ENCODE results near the gene MACIR.

MACIR gene

DNA sequence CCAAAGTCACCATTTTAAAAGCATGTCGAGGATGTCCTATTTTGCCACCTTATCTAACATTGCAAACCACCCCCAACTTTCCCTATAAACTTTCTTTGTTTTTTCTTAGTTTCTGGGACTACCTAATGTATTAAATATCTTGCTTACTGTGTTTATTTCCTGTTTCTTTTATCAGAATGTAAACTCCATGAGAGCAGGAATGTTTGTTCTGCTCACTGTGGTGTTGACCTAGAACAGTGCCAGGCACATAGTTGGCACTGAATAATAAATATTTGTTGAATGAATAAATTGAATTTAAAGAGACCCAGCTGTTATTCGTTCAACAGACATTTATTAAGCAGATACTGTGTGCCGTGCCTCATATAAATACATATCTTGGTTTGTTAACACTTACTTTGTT, 35.2 kb downstream of the MACIR start:
- no peak for DNase-seq

DNA sequence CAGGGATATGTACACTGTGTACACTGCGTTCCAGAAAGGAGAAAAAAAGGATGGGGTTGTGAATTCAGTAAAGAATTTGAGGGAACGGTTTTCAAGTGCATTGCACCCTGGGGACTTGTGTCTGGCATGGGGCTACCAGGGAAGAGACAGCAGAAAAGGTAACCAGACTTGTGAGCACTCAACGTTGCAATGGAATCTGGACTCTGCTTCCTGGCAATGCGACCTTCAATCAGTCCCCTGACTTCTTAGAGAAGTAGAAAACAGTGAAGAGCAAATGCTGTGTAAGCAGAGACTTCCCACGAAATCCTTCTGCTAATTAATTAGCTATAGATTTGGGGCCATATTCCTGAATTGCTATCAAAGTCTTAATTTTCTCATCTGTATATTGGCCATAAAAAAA, 36.3 kb downstream of the MACIR start:
- no peak for DNase-seq

DNA sequence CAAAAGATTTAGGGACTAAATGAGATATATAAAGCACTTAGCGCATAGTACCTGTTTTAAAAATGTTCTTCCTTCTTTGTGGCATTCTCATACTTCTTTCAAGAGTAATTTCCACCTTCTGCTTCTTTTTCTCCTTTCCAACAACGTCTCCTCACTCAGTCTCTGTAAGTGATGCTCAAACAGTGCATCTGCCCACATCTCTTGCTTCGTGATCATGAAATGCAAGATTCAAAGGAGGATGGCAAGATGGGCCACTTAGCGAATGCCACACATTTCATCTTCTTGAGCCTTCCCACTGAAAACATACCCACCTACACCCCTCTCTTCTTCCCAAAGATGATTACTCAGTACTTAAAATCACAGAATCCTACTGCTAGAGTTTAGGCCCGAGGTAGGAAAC, 36.9 kb downstream of the MACIR start:
- no peak for DNase-seq

DNA sequence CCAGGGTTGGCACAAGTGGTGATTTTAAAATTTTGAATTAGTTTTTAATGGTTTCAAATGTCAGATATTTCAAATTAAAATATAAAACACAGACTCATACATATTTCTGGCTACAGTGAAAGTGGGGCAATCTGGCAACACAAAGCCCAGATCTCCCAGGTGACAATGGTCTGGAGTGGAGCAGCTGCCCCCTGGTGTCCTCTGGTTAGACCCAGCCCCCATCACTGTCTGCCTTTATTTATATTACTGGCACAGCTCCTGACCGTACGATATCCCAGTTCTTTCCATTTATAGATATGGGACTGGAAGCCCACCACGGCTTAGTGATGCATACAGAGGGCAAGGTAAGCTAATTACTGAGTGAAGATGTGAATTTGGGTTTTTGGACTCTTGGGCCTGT, 37.3 kb downstream of the MACIR start:
- no peak for DNase-seq

DNA sequence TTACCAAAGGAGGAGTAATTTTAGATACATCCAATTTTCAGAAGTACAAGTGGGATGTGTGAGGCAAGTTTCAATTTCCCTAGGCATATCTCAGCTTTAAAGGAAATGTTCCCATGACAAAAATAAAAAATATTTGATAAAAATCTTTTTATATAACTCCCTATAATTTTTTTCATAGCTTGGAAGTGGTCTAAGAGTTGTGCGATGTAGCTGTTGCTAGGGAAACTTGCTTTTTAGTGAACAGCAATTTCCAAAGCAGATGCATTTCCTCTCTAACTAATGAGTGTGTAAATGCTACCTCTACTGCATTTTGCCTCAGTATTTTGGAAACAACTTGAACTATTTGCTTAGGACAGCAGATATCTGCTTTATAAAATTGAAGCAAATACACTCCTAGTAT, 39.6 kb downstream of the MACIR start:
- DNase-seq: no peak

DNA sequence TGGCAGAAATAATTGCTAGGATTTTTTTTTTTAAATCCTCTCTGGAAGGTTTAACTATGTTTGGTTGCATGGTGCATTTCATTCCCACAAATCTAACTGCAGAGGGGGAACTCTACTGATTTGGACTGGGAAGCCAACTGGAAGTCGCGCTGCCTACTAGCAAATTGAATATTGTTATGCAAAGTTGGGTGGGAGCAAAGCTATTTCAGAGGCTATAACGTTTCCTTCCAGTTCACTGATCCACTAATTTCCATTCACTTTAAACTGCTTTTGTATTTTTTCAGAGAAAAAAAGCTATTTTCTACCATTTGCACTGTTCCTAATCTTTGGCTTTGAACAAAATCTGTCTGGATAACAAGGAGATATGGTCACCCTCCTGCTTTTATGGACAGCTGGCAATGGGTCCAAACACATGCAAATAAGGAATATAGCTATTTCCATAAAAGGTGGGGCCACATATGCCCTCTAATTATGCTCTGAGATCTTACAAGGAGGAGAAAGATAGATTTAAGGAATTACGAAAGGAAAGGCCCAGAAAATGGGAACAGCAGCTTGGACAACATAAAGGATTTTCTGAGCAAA, 40.1 kb downstream of the MACIR start:
- DNase-seq: no peak

DNA sequence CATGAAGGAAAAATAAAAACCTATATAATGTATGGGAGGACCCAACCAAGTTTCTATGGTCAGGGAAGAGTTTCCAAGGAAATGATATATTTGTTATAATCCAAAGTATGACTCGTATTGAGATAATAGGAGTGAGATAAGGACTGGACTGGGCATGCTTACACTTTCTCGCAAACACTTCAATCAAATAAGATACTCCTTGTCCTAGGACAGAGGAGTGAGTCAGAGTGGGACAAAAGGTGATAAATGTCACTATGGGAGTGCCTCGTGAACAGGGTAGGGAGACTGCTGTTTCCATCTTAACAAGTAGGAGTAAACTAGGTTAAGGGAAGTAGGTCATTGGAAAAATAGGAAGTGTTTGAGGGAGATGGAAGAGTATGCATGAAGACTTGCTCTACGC, 47.2 kb downstream of the MACIR start:
- no peak for DNase-seq

DNA sequence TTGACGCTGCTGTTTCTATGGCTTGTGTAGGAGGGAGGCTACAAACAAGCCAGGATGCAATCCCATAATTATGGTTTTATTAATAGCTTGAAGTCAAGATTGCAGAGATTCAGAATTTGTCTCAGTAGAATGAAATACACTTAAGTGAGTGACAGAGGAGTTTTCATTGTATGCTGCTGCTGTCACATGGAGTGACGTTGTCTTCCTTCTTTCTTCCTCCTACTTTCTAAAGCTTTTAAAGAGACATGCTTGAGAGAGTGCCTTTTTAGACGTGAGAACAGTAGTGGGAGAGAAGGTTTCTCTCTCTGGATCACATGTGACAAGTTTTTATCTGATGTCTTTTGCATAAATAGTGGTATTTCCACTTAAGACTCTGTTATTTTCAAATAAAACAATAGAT, 48.9 kb downstream of the MACIR start:
- no peak for DNase-seq

DNA sequence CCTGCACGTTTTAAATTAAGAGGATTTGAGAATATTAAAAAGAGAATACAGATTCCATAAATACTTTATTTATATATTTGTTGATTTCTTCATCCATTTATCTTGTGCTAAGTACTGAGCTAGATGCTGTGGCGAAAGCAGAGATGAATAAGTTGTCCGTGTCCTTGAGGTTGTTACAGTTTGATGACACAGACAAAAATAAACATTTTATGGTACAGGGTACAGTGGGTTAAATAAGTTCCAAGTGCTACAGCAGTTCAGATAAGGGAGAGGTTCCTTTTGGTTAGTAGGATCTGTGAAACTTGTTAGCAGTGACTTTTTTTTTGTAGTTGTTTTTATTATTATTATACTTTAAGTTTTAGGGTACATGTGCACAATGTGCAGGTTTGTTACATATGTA, 50.2 kb downstream of the MACIR start:
- DNase-seq: no peak

DNA sequence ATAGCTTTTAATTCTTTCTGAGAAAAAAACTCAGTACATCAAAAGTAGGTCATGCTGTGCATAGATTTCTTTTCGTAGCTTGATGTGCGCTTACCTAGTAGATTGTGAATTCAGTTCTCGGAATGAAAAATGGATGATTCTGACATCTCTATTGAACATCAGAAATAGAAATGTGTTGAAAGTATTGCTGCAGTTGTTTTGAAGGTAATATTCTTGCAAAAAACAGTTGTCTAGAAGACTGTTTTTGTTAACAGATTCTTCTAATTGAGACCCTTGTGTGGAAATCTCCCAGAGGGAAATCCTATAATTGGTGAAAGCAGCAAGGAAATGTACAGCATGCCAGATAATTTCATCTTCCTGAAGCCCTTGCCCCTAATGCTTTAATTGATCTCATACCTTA, 54.5 kb downstream of the MACIR start:
- DNase-seq: no peak

DNA sequence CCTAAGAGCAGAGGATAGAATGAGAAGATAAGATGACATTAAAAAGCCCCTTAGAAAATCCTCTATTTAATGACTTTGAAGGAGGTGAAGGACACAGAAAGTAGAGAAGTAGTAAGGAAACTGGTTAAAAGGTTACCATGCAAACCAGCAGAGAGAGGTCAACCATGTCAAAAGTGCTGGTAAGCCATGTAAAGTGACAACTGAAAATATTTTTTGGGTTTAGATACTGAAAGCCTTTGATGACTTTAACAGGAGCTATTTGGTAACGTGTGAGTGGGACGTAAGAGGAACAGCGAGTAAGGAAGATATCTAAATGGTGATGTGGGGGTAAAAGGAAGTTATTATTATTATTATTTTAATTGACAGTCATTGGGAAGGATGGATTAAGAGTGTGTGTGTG, 56.9 kb downstream of the MACIR start:
- no peak for DNase-seq

DNA sequence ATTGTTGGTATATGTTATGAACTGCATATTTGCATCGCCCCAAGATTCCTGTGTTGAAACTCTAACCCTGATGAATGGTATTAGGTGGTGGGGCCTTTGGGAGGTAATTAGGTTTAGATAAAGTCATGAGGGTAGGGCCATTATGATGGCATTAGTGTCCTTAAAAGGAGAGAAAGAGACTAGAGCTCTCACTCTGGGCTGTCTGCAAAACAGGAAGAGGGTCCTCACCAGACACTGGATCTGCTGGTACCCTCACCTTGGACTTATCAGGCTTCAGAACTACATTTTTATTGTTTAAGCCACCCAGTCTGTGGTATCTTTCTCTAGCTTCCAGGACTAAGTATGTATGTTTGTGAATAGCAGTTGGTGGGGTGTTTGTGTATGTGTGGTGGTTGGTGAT, 68.9 kb downstream of the MACIR start:
- no peak for DNase-seq

DNA sequence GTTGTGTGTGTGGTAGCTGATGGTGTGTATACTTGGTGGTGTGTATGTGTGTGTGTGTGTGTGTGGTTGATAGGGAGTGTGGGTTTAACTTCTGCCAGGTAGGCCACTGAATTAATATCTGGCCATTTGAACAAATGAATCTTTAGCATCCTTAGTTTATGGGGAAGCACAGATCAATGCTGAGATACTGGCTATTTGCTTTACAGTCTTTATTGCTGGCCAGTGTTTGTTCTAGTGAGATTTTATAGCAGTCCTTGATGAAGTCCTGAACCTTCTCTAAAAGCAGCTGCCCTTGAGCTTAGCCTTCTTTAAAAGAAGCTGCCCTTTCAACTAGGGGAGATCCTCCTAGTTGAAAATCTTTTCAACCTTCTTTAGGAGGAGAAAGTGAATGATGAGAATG, 69.3 kb downstream of the MACIR start:
- DNase-seq: no peak

Measured in NCI-H2107 (cell line).